ENCODE results near the gene ANXA2R. TPM values are rescaled to one million over a fixed set of nuclear protein-coding genes. Genes with fewer than 3 reads are reported as not detected.
A peak's percentile ranks its signal among the peaks of the same experiment; 100 is the strongest.

ANXA2R gene
- total and polyA plus RNA-seq, 9 of the 15 experiments (the other 6 are each of a cell fraction or from before 2014, with no cell fraction given): 2.1 to 4.8 (median 3.4) TPM

DNA sequence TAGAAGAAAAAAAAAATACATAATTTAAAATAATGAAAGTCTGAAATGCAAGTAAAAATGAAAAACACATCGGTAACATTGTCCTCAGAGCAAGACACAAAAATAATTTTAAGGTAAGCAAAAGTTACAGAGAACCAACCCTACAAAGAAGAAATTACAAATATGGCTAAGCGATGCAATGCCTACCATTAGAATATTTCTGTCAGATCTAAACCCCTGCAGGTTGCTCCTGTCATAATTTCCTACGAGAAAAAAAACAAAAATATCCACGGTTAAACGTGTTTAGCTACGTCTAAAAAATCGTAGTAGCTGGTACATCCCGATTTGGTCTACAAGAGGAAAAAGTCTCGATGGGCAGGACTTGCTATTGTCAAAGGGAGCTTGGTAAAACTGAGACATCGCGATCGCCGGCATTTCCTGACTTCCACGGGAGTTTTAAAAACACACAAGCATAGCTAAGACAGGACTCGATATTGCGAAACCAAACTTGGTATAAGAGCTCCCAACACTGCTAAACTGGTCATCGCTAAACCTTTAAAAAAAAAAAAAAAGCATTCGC, 1.1 kb upstream of the ANXA2R start (continued):
- TF ChIP-seq HMBOX1 (IDR thresholded peaks at IDR 0.05) (no peak), ZNF780A (CRISPR knock-in tag; IDR thresholded peaks at IDR 0.05) (no peak), ZNF57 (CRISPR knock-in tag; IDR thresholded peaks at IDR 0.05) (no peak), ZBTB8A (IDR thresholded peaks at IDR 0.05; ENCODE audit: partially characterized antibody) (no peak), GABPB1 (CRISPR knock-in tag; IDR thresholded peaks at IDR 0.05) (no peak), ZNF239 (CRISPR knock-in tag; IDR thresholded peaks at IDR 0.05) (no peak), CGGBP1 (CRISPR knock-in tag; IDR thresholded peaks at IDR 0.05) (no peak), CXXC5 (CRISPR knock-in tag; IDR thresholded peaks at IDR 0.05) (no peak), NELFE (IDR thresholded peaks at IDR 0.05; ENCODE audit: insufficient read depth, insufficient read length) (no peak), STAT5A (IDR thresholded peaks at IDR 0.05; ENCODE audit: borderline replicate concordance, low read length) (no peak), XRCC3 (IDR thresholded peaks at IDR 0.05) (no peak), ZNF217 (CRISPR knock-in tag; IDR thresholded peaks at IDR 0.05) (no peak), ZBTB7A (IDR thresholded peaks at IDR 0.05; ENCODE audit: borderline replicate concordance, control insufficient read depth, low read depth, low read length) (no peak), NR2C1 (IDR thresholded peaks at IDR 0.05) (no peak), NR2C1 (tag; IDR thresholded peaks at IDR 0.05) (no peak), ZNF644 (tag; IDR thresholded peaks at IDR 0.05; ENCODE audit: low read depth) (peak; percentile 53; the same call in 1 of the 2 replicates), FOXA3 (CRISPR knock-in tag; conservative IDR thresholded peaks at IDR 0.05 in 1 of 2, IDR thresholded peaks at IDR 0.05 in 1 of 2) (no peak), MBD1 (CRISPR knock-in tag; IDR thresholded peaks at IDR 0.05) (no peak), NFRKB (IDR thresholded peaks at IDR 0.05; ENCODE audit: low read depth) (no peak), TAF9B (IDR thresholded peaks at IDR 0.05; ENCODE audit: partially characterized antibody) (peak; percentile 41)
- TF ChIP-seq, protein P1, sequence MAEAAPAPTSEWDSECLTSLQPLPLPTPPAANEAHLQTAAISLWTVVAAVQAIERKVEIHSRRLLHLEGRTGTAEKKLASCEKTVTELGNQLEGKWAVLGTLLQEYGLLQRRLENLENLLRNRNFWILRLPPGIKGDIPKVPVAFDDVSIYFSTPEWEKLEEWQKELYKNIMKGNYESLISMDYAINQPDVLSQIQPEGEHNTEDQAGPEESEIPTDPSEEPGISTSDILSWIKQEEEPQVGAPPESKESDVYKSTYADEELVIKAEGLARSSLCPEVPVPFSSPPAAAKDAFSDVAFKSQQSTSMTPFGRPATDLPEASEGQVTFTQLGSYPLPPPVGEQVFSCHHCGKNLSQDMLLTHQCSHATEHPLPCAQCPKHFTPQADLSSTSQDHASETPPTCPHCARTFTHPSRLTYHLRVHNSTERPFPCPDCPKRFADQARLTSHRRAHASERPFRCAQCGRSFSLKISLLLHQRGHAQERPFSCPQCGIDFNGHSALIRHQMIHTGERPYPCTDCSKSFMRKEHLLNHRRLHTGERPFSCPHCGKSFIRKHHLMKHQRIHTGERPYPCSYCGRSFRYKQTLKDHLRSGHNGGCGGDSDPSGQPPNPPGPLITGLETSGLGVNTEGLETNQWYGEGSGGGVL (CRISPR knock-in tag; IDR thresholded peaks at IDR 0.05): no peak
- TF ChIP-seq, protein P2, sequence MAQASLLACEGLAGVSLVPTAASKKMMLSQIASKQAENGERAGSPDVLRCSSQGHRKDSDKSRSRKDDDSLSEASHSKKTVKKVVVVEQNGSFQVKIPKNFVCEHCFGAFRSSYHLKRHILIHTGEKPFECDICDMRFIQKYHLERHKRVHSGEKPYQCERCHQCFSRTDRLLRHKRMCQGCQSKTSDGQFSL (CRISPR knock-in tag; IDR thresholded peaks at IDR 0.05): no peak
- TF ChIP-seq, protein P2 (tag; IDR thresholded peaks at IDR 0.05): no peak

Data from K562 (cell line).